Panc1 (cell line): Measurements from ENCODE around the gene CREB3L2.

Experiments
- POLR2AphosphoS5 ChIP-seq: IDR thresholded peaks from 2 replicates; pipeline ENCODE4 v1.6.1; 2012; ENCODE audit warnings: mild to moderate bottlenecking, low read depth, low read length, moderate library complexity
- TF ChIP-seq, protein P1 (sequence below): fragments of 450-650 bp; IDR thresholded peaks from 2 replicates; pipeline ENCODE4 v1.5.1; 2017; ENCODE audit warnings: mild to moderate bottlenecking

- TF ChIP-seq, protein P1, sequence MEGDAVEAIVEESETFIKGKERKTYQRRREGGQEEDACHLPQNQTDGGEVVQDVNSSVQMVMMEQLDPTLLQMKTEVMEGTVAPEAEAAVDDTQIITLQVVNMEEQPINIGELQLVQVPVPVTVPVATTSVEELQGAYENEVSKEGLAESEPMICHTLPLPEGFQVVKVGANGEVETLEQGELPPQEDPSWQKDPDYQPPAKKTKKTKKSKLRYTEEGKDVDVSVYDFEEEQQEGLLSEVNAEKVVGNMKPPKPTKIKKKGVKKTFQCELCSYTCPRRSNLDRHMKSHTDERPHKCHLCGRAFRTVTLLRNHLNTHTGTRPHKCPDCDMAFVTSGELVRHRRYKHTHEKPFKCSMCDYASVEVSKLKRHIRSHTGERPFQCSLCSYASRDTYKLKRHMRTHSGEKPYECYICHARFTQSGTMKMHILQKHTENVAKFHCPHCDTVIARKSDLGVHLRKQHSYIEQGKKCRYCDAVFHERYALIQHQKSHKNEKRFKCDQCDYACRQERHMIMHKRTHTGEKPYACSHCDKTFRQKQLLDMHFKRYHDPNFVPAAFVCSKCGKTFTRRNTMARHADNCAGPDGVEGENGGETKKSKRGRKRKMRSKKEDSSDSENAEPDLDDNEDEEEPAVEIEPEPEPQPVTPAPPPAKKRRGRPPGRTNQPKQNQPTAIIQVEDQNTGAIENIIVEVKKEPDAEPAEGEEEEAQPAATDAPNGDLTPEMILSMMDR = no peak
- no peak for TF ChIP-seq POLR2AphosphoS5
Observed at GRCh38 chr7:138023618-138024342, 21.9 kb upstream of the CREB3L2 start.
